ENCODE measurements around the gene PPP2R2C. TPM values are rescaled to one million over a fixed set of nuclear protein-coding genes. Genes with fewer than 3 reads are reported as not detected.

Gene PPP2R2C
- total RNA-seq, 1 experiment from 2014 or later, result 26.7 TPM

- Histone ChIP-seq H3K4me1 (ENCODE audit: control insufficient read depth, insufficient read depth, low read length) (peaks cover 41% of the 10 kb centered on the region), H3K27me3 (ENCODE audit: control insufficient read depth, insufficient read depth, low read length) (no peaks in the 10 kb centered on the region), H3K4me3 (ENCODE audit: low read depth in 2 of 2, low read length in 2 of 2) (no peak overlapping the region), H3K36me3 (ENCODE audit: control insufficient read depth, insufficient read depth, low read length) (no peaks in the 10 kb centered on the region), H3K9me3 (ENCODE audit: control insufficient read depth, insufficient read depth, low read depth, low read length) (no peaks in the 10 kb centered on the region), H3K27ac (ENCODE audit: low read length) (no peak overlapping the region)
- no TSS peak for BruUV-seq (replicated peaks)
- in situ Hi-C loops (cut with HindIII; ENCODE audit: low pct_unique_long_range_greater_than_20kb, low sequenced_read_pairs) (no loop called here), intact Hi-C loops (cut with micrococcal nuclease; ENCODE audit: unreplicated experiment) (no loop called here)
- ATAC-seq (no peak), DNase-seq (ENCODE audit: low read depth, low spot score) (no peak)
- POLR2A ChIA-PET, result no interaction called here
- no peak for TF ChIP-seq REST (IDR thresholded peaks at IDR 0.05; ENCODE audit: insufficient read depth in 1 of 2, low read depth in 2 of 2, low read length in 1 of 2)
- no peak for TF ChIP-seq SIN3A (IDR thresholded peaks at IDR 0.05; ENCODE audit: borderline replicate concordance, insufficient read depth, low read depth, low read length)
- no peak for TF ChIP-seq POLR2AphosphoS5 (IDR thresholded peaks at IDR 0.05; ENCODE audit: low read depth, low read length)
- no peak for TF ChIP-seq CTCF (IDR thresholded peaks at IDR 0.05)
- TF ChIP-seq TCF7L2 (IDR thresholded peaks at IDR 0.05; ENCODE audit: low read depth, low read length), result no peak
- CTCF ChIA-PET, result no interaction called here
Observed at GRCh38 chr4:6275351-6275750, 197.1 kb downstream of the PPP2R2C start.

GRCh38 chr4:6273661-6273990 lies 198.8 kb downstream of the PPP2R2C start:
- peaks cover 45% of the 10 kb centered on the region for H3K4me1 ChIP-seq (ENCODE audit: control insufficient read depth, insufficient read depth, low read length)
- in situ Hi-C loops (cut with HindIII; ENCODE audit: low pct_unique_long_range_greater_than_20kb, low sequenced_read_pairs) (no loop called here), intact Hi-C loops (cut with micrococcal nuclease; ENCODE audit: unreplicated experiment) (no loop called here)
- no peaks in the 10 kb centered on the region for H3K9me3 ChIP-seq (ENCODE audit: control insufficient read depth, insufficient read depth, low read depth, low read length)
- BruUV-seq (replicated peaks), result no TSS peak
- ChIA-PET POLR2A (no interaction called here), CTCF (interaction anchor here (0.6 kb wide), 1 partner anchor 29 kb away, joined by 3 read pairs; no protein-coding TSS in a partner anchor)
- H3K36me3 ChIP-seq (ENCODE audit: control insufficient read depth, insufficient read depth, low read length), result no peaks in the 10 kb centered on the region
- H3K27ac ChIP-seq (ENCODE audit: low read length), result peak overlapping the region; percentile 57
- TF ChIP-seq POLR2AphosphoS5 (IDR thresholded peaks at IDR 0.05; ENCODE audit: low read depth, low read length) (no peak), CTCF (IDR thresholded peaks at IDR 0.05) (no peak), REST (IDR thresholded peaks at IDR 0.05; ENCODE audit: insufficient read depth in 1 of 2, low read depth in 2 of 2, low read length in 1 of 2) (no peak), SIN3A (IDR thresholded peaks at IDR 0.05; ENCODE audit: borderline replicate concordance, insufficient read depth, low read depth, low read length) (no peak), TCF7L2 (IDR thresholded peaks at IDR 0.05; ENCODE audit: low read depth, low read length) (peak; percentile 7; the same call in 1 of the 2 replicates)
- peak overlapping the region in 1 of 2 experiments; percentile 31; a peak in 2 of 4 replicates for H3K4me3 ChIP-seq (ENCODE audit: low read depth in 2 of 2, low read length in 2 of 2)
- no peaks in the 10 kb centered on the region for H3K27me3 ChIP-seq (ENCODE audit: control insufficient read depth, insufficient read depth, low read length)
- ATAC-seq (no peak), DNase-seq (ENCODE audit: low read depth, low spot score) (no peak)
